ENCODE measurements around the gene ATMIN. TPM values are rescaled to one million over a fixed set of nuclear protein-coding genes. Genes with fewer than 3 reads are reported as not detected.

Gene ATMIN
- total RNA-seq = 40.5 and 41.6 TPM in 2 replicates

DNA sequence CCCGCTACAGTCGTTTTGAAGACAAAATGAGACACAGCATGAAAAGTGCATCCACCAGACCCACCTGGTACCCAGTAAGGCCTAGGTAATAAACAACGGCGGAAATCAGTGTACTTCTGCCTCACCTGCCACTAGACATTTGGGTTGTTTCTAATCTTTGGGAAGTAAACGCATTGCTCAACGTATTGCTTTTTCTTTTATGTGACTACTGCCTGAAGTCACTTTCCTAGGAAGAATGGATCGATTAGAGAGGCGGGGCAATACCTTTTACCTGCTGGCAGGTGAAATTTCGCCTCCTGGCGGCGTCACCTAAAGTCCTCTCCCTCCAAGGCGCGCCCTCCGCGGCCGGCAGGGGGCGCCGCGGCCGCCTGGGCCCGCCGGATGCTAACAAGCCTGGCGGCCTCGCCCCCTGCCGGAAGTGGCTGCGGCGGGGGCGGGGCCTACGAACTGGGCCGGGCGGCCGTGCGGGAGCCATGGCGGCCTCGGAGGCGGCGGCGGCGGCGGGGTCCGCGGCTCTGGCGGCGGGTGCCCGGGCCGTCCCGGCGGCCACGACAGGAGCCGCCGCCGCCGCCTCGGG, at the start of gene ATMIN:
Gene ATMIN, plus strand, starts transcription at position 445 of the 577 bp plus-strand sequence. Its CDS starts 29 bp downstream, at position 474.

DNA sequence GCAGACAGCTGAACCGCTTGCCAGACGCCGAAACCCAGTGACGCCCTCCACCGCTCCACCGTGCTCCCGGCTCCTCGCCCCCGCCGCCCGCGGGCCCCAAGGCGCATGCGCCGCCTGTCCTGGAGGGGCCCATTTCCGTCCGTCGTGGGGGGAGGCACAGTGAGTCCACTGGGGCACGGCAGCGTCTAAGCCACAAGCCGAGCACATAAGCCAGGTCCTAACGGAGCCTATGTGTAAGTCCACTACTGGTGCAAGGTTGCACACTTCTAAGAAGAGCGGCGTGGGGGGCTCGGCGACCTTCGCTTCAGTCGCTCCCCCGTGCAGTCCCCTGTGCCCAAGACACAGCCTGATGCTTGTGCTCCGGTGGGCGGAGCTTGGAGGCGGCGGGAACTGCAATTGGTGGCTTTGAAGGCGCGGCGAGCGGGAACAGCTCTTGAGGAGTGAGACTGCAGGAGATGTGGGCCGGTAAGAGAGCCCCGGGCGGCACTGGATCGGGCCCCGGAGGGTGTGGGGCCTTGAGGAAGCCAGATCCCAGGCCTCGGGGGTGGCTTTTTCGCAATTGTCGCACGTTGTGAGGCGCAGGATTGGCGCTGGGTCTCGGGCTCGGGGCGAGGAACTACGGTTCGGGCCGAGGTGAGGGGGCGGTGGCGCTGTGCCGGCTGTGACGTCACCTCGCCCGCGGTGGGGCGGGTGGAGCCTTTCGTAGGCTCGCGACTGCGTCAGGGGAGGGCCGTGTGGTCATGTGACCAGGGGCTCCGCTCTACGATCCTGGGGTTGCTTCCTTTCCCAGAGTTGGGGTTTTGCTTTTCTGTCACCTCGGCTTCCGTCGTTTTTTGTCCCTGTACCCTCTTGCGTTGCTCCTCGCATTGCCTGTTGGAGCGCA, 28.6 kb upstream of the ATMIN start, which contains the start of the genes CENPN and CMC2:
Gene CENPN, plus strand, starts transcription at position 402 of the 883 bp plus-strand sequence. CDS start 4,726 bp downstream, outside the sequence.
Gene CMC2, minus strand, starts transcription at position 73 of the 883 bp plus-strand sequence. CDS start 9,491 bp downstream, outside the sequence.

DNA sequence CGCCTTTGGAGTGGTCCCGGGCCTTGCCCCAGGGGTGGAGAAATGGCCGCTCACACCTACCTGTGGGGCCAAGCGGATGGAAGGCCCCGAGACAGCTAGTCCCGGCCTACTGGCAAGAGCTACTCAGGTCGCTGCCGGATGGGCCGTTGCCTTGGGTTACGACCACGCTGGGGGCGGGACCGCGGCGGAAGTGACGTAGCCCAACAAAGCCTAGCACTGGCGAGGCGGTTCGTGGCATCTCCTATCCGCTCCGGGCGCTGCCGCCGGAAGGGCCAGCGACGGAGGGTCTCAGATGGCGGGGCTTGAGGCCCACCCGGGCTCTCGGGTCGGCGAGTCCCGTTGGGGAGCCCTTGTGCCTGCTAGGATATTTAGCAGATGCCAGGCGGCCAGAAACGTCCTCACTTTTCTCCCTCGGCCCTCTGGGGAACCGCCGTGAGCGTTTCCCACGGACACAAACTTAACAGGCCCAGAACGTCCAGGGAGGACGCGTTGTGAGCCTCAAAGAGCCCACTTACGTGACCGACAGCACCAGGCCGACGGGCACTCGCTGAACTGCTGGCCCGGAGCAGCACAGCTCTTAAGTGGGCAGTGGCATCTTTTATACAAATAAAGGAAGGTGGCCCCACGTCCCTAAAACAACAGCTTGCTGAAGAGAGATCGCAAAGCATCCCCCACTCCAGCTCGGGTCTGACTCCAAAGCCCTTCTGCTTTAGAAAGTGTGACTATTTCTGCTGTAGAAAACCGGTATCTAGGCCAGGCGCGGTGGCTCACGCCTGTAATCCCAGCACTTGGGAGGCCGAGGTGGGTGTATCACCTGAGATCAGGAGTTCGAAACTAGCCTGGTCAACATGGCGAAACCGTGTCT, 41.7 kb downstream of the ATMIN start, which contains the start of gene C16orf46:
Gene C16orf46, minus strand, starts transcription at position 163 of the 865 bp plus-strand sequence. CDS start 13,283 bp downstream, outside the sequence.

GRCh38 chr16:81095953-81096714, 60.5 kb downstream of the ATMIN start, which contains the start of gene GCSH:
Gene GCSH (minus strand): TSS chr16:81096395. CDS start chr16:81096278, 117 bp downstream.

Small RNAs within 50 kb of the gene (small RNA-seq; reads per million reads assigned to genes)
- gene AC092718.3 (ENCODE audit: low replicate concordance) = not detected

Other genes starting within 250 kb of the ATMIN start
- 7.7 and 21.2 TPM in 2 replicates for gene CDYL2, start 231.2 kb upstream of the ATMIN start, total RNA-seq
- 15.8 and 81.7 TPM in 2 replicates for gene CMC2, start 29.0 kb upstream of the ATMIN start, total RNA-seq
- 9.6 and 75.3 TPM in 2 replicates for gene CENPN, start 28.6 kb upstream of the ATMIN start, total RNA-seq
- 0.57 and 1.8 TPM in 2 replicates for gene C16orf46, start 41.4 kb downstream of the ATMIN start, total RNA-seq
- 12.9 and 21.0 TPM in 2 replicates for gene GCSH, start 60.6 kb downstream of the ATMIN start, total RNA-seq
- not detected in 2 replicates for gene BCO1, start 202.8 kb downstream of the ATMIN start, total RNA-seq

Data from placental pericyte (primary cell).